ENCODE data around the gene KCNMB2. TPM values are rescaled to one million over a fixed set of nuclear protein-coding genes. Genes with fewer than 3 reads are reported as not detected.
A peak's percentile ranks its signal among the peaks of the same experiment; 100 is the strongest.

KCNMB2 gene
- total RNA-seq, 6 donors from 2014 or later = 0.51 to 3.0 (median 1.1) TPM; not detected in 3

- Histone ChIP-seq H3K4me3 (no peak overlapping the region), H3K36me3 (no peaks in the 10 kb centered on the region), H3K9me3 (no peaks in the 10 kb centered on the region), H3K27ac (no peak overlapping the region), H3K4me1 (no peaks in the 10 kb centered on the region), H3K27me3 (no peaks in the 10 kb centered on the region)
- DNase-seq (no peak), ATAC-seq (ENCODE audit: low FRiP score in 2 of 2) (no peak)
- 56 to 63% methylated on average over 1 of the region's 1 CpG for WGBS, 2 donors
- TF ChIP-seq POLR2AphosphoS5 (IDR thresholded peaks at IDR 0.05) (no peak), POLR2A (IDR thresholded peaks at IDR 0.05) (no peak), CTCF (IDR thresholded peaks at IDR 0.05) (no peak), EP300 (IDR thresholded peaks at IDR 0.05) (no peak)
These were observed 251.7 kb downstream of the KCNMB2 start for GRCh38 chr3:178787960-178788359.

- DNase-seq (no peak), ATAC-seq (ENCODE audit: low FRiP score in 2 of 2) (no peak)
- H3K9me3 ChIP-seq = no peaks in the 10 kb centered on the region
These were observed 258.5 kb downstream of the KCNMB2 start for GRCh38 chr3:178794711-178795110.

DNA sequence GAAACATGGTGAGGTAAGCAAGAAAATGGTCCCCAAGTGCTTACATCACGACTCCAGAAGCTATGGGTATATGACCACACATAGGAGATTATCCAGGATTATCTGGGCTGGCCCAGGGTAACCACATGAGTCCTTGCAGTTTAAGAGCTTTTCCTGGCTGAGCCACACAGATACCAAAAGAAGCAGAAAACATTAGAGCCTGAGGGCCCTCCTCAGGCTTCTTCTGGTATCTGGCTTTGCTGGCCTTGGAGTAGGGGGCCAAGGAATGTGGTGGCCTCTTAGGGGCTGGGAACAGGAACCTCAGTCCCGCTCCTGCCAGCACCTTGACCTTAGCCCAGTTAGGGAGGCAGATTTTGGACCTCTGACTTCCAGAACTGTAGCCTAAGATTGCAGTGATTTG is 259.1 kb downstream of the KCNMB2 start:
- TF ChIP-seq EP300 (IDR thresholded peaks at IDR 0.05) = no peak
- TF ChIP-seq POLR2A (IDR thresholded peaks at IDR 0.05) = no peak
- no peak for TF ChIP-seq POLR2AphosphoS5 (IDR thresholded peaks at IDR 0.05)
- TF ChIP-seq CTCF (IDR thresholded peaks at IDR 0.05) = no peak
- Histone ChIP-seq H3K36me3 (no peaks in the 10 kb centered on the region), H3K4me1 (no peaks in the 10 kb centered on the region), H3K27me3 (no peaks in the 10 kb centered on the region), H3K4me3 (no peak overlapping the region), H3K9me3 (no peaks in the 10 kb centered on the region), H3K27ac (no peak overlapping the region)
- 59 to 71% methylated on average over 2 of the region's 2 CpGs for WGBS, 2 donors
- DNase-seq = no peak
- ATAC-seq (ENCODE audit: low FRiP score in 2 of 2) = no peak

More at GRCh38 chr3:178794711-178795110, 258.5 kb downstream of the KCNMB2 start:
- H3K27ac ChIP-seq = no peak overlapping the region
- TF ChIP-seq POLR2AphosphoS5 (IDR thresholded peaks at IDR 0.05) (no peak), CTCF (IDR thresholded peaks at IDR 0.05) (no peak), EP300 (IDR thresholded peaks at IDR 0.05) (no peak), POLR2A (IDR thresholded peaks at IDR 0.05) (no peak)
- H3K4me3 ChIP-seq = no peak overlapping the region
- no peaks in the 10 kb centered on the region for H3K27me3 ChIP-seq
- no peaks in the 10 kb centered on the region for H3K36me3 ChIP-seq
- H3K4me1 ChIP-seq = no peaks in the 10 kb centered on the region

DNA sequence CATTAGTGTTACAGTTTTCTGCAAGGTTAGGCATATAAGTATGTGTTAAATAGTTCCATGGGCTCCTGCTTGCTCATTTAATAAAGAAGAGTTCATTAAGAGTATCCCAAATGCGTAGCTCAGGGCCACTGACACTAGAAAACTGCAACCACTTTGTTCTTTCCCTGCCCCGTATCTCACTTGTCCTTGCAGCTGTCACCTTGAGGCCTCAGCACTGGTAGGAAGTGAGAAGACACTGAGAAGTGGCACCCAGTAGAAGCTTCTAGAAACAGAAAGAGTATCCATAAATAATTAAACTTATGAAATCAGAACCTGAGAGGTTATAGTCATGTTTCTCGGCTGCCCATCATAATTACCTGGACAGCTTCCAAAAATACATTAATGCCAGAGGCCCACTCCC is 266.0 kb downstream of the KCNMB2 start:
- ATAC-seq (ENCODE audit: low FRiP score in 2 of 2) (no peak), DNase-seq (no peak)
- TF ChIP-seq EP300 (IDR thresholded peaks at IDR 0.05) (no peak), CTCF (IDR thresholded peaks at IDR 0.05) (no peak), POLR2A (IDR thresholded peaks at IDR 0.05) (no peak), POLR2AphosphoS5 (IDR thresholded peaks at IDR 0.05) (no peak)
- Histone ChIP-seq H3K36me3 (no peaks in the 10 kb centered on the region), H3K27me3 (no peaks in the 10 kb centered on the region), H3K4me3 (no peak overlapping the region), H3K9me3 (no peaks in the 10 kb centered on the region), H3K4me1 (no peaks in the 10 kb centered on the region), H3K27ac (no peak overlapping the region)
- 65 to 78% methylated on average over 3 of the region's 3 CpGs for WGBS, 2 donors

GRCh38 chr3:178802993-178803693 is 266.9 kb downstream of the KCNMB2 start:
- no peaks in the 10 kb centered on the region for H3K36me3 ChIP-seq
- no peaks in the 10 kb centered on the region for H3K27me3 ChIP-seq
- TF ChIP-seq EP300 (IDR thresholded peaks at IDR 0.05) (no peak), POLR2A (IDR thresholded peaks at IDR 0.05) (no peak), CTCF (IDR thresholded peaks at IDR 0.05) (no peak), POLR2AphosphoS5 (IDR thresholded peaks at IDR 0.05) (no peak)
- H3K4me1 ChIP-seq = no peaks in the 10 kb centered on the region
- no peaks in the 10 kb centered on the region for H3K9me3 ChIP-seq
- DNase-seq (no peak), ATAC-seq (ENCODE audit: low FRiP score in 2 of 2) (peak in 1 of 2 donors; percentile 38)
- 82 to 86% methylated on average over 3 of the region's 3 CpGs for WGBS, 2 donors
- H3K4me3 ChIP-seq = no peak overlapping the region
- H3K27ac ChIP-seq = no peak overlapping the region

Data from upper lobe of left lung (tissue), 6 donors.